Measurements from ENCODE around the gene PYGO1. TPM values are rescaled to one million over a fixed set of nuclear protein-coding genes. Genes with fewer than 3 reads are reported as not detected.

PYGO1 gene
- total and polyA plus RNA-seq, 4 donors, result 0.07 to 2.9 (median 0.16) TPM

DNA sequence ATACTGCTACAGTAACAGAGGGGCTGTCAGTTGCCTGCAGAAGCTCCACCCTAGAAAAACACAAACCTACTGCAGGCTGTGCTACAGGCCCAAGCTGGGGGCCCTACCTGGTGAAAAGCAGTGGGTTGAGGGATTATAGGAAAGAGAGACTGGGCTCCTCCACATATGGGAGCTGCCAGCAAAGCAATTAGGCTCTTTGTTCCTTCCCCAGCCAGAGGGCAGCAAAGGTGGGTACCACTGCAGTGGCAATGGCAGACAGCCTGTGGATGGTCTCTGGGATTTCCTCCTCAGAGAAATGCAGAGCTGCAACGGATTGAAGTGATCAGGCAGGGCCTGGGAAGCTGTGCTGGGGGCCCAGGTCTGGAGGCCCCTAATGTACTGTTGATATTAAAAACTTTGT lies 61.0 kb downstream of the PYGO1 start:
- 77% methylated on average over 1 of the region's 1 CpG for WGBS
- H3K4me3 ChIP-seq (ENCODE audit: low read depth in 1 of 3, low read length in 3 of 3), result no peak overlapping the region
- H3K9ac ChIP-seq (ENCODE audit: low read depth in 1 of 2, low read length in 2 of 2), result no peak overlapping the region
- no peak for DNase-seq (ENCODE audit: low spot score)
- no peaks in the 10 kb centered on the region for H3K4me1 ChIP-seq (ENCODE audit: control insufficient read depth in 4 of 4, insufficient read depth in 4 of 4, low read length in 3 of 4)
- H3K9me3 ChIP-seq (ENCODE audit: control insufficient read depth in 4 of 4, low read length in 3 of 4), result peaks cover 0 to 6% (median 0%) of the 10 kb centered on the region in 4 donors
- no peak overlapping the region for H3K27ac ChIP-seq (ENCODE audit: low read depth in 1 of 2, low read length in 2 of 2)
- no peaks in the 10 kb centered on the region for H3K27me3 ChIP-seq (ENCODE audit: control insufficient read depth in 4 of 4, insufficient read depth in 4 of 4, low read length in 3 of 4)
- TF ChIP-seq CTCF (IDR thresholded peaks at IDR 0.05; ENCODE audit: low read depth, low read length, missing input control) (no peak), JUND (IDR thresholded peaks at IDR 0.05) (no peak), FOXA1 (IDR thresholded peaks at IDR 0.05) (no peak), ATF3 (IDR thresholded peaks at IDR 0.05) (no peak), NR2F2 (IDR thresholded peaks at IDR 0.05) (no peak), GABPA (IDR thresholded peaks at IDR 0.05 in 1 of 2, conservative IDR thresholded peaks at IDR 0.05 in 1 of 2) (no peak), HNF4A (conservative IDR thresholded peaks at IDR 0.05) (no peak), YY1 (IDR thresholded peaks at IDR 0.05) (no peak), RXRA (IDR thresholded peaks at IDR 0.05) (no peak), EGR1 (IDR thresholded peaks at IDR 0.05; ENCODE audit: low read depth in 2 of 2) (no peak), FOXA2 (IDR thresholded peaks at IDR 0.05) (no peak), RAD21 (IDR thresholded peaks at IDR 0.05) (no peak), REST (IDR thresholded peaks at IDR 0.05) (no peak)
- TF ChIP-seq, protein P1, sequence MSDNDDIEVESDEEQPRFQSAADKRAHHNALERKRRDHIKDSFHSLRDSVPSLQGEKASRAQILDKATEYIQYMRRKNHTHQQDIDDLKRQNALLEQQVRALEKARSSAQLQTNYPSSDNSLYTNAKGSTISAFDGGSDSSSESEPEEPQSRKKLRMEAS (IDR thresholded peaks at IDR 0.05), result no peak
- TF ChIP-seq, protein P2, sequence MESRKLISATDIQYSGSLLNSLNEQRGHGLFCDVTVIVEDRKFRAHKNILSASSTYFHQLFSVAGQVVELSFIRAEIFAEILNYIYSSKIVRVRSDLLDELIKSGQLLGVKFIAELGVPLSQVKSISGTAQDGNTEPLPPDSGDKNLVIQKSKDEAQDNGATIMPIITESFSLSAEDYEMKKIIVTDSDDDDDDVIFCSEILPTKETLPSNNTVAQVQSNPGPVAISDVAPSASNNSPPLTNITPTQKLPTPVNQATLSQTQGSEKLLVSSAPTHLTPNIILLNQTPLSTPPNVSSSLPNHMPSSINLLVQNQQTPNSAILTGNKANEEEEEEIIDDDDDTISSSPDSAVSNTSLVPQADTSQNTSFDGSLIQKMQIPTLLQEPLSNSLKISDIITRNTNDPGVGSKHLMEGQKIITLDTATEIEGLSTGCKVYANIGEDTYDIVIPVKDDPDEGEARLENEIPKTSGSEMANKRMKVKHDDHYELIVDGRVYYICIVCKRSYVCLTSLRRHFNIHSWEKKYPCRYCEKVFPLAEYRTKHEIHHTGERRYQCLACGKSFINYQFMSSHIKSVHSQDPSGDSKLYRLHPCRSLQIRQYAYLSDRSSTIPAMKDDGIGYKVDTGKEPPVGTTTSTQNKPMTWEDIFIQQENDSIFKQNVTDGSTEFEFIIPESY (IDR thresholded peaks at IDR 0.05), result no peak
- no peaks in the 10 kb centered on the region for H3K36me3 ChIP-seq (ENCODE audit: control insufficient read depth in 4 of 4, insufficient read depth in 3 of 4, low read depth in 1 of 4, low read length in 3 of 4)

GRCh38 chr15:55526559-55527036 lies 61.5 kb downstream of the PYGO1 start:
- WGBS, result 36% methylated on average over 7 of the region's 7 CpGs
- Histone ChIP-seq H3K27me3 (ENCODE audit: control insufficient read depth in 4 of 4, insufficient read depth in 4 of 4, low read length in 3 of 4) (no peaks in the 10 kb centered on the region), H3K9me3 (ENCODE audit: control insufficient read depth in 4 of 4, low read length in 3 of 4) (peaks cover 0 to 6% (median 0%) of the 10 kb centered on the region in 4 donors), H3K36me3 (ENCODE audit: control insufficient read depth in 4 of 4, insufficient read depth in 3 of 4, low read depth in 1 of 4, low read length in 3 of 4) (no peaks in the 10 kb centered on the region), H3K27ac (ENCODE audit: low read depth in 1 of 2, low read length in 2 of 2) (no peak overlapping the region), H3K4me3 (ENCODE audit: low read depth in 1 of 3, low read length in 3 of 3) (no peak overlapping the region), H3K4me1 (ENCODE audit: control insufficient read depth in 4 of 4, insufficient read depth in 4 of 4, low read length in 3 of 4) (no peaks in the 10 kb centered on the region), H3K9ac (ENCODE audit: low read depth in 1 of 2, low read length in 2 of 2) (no peak overlapping the region)
- DNase-seq (ENCODE audit: low spot score), result no peak
- TF ChIP-seq RAD21 (IDR thresholded peaks at IDR 0.05) (peak; percentile 29 to 58), FOXA1 (IDR thresholded peaks at IDR 0.05) (no peak), CTCF (IDR thresholded peaks at IDR 0.05; ENCODE audit: low read depth, low read length, missing input control) (peak; percentile 22)
